GM12864 (cell line): Measurements from ENCODE around the gene ADARB1.

ENCODE experiments used
- DNase-seq: peaks from one replicate; pipeline ENCODE4 v3.0.0-alpha.2; 2011; ENCODE audit warnings: low read depth
- H3K4me3 ChIP-seq: 2 replicates; pipeline ENCODE4 v1.5.1; 2011; ENCODE audit warnings: mild to moderate bottlenecking, low read depth, low read length, control low read depth
- CTCF ChIP-seq: IDR thresholded peaks from 2 replicates; pipeline ENCODE4 v1.5.1; 2011; ENCODE audit warnings: low read depth, mild to moderate bottlenecking, moderate library complexity, low read length, control low read depth, inconsistent platforms; ENCODE audit errors: missing control alignments

Gene ADARB1

GRCh38 chr21:45048026-45048698 is 26.2 kb upstream of the ADARB1 start:
- TF ChIP-seq CTCF: no peak
- DNase-seq: no peak
- H3K4me3 ChIP-seq: no peak overlapping the region

GRCh38 chr21:45048968-45049367 is 25.4 kb upstream of the ADARB1 start:
- no peak for DNase-seq
- TF ChIP-seq CTCF: no peak
- no peak overlapping the region for H3K4me3 ChIP-seq

GRCh38 chr21:45049714-45050344 is 24.6 kb upstream of the ADARB1 start:
- DNase-seq: no peak
- no peak for TF ChIP-seq CTCF

GRCh38 chr21:45050345-45050796 is 24.0 kb upstream of the ADARB1 start:
- no peak overlapping the region for H3K4me3 ChIP-seq
- DNase-seq: no peak
- TF ChIP-seq CTCF: no peak

More at GRCh38 chr21:45049714-45050344, 24.6 kb upstream of the ADARB1 start:
- no peak overlapping the region for H3K4me3 ChIP-seq

GRCh38 chr21:45050797-45051489 is 23.4 kb upstream of the ADARB1 start:
- no peak for TF ChIP-seq CTCF
- no peak overlapping the region for H3K4me3 ChIP-seq
- DNase-seq: no peak

- no peak overlapping the region for H3K4me3 ChIP-seq
- no peak for TF ChIP-seq CTCF
- no peak for DNase-seq
These were observed 22.6 kb upstream of the ADARB1 start for GRCh38 chr21:45051580-45052434.
